Right lobe of liver (tissue), 4 donors: ENCODE results near the gene PGP.

Source experiments
- POLR2A ChIP-seq: fragments of 450-650 bp; IDR thresholded peaks from one replicate; pipeline ENCODE4 v1.6.1; 2017; ENCODE audit warnings: antibody characterized with exemption, mild to moderate bottlenecking
- TF ChIP-seq, protein P1 (sequence below), 4 donors: fragments of 200-600 bp in 3 of 4; fragments of 450-650 bp in 1 of 4; IDR thresholded peaks; one replicate each; pipeline versions ENCODE4 v1.5.1 to v1.8.0; 2016 to 2022; ENCODE audit warnings: antibody characterized with exemption in 4 of 4, mild to moderate bottlenecking in 2 of 4
- donor health status: DM: no; HTN: no; CAD: no.
- donor health status: DM: no; HTN: no; CAD: no.
- donor health status: DM: no; HTN: yes; CAD: no.

DNA sequence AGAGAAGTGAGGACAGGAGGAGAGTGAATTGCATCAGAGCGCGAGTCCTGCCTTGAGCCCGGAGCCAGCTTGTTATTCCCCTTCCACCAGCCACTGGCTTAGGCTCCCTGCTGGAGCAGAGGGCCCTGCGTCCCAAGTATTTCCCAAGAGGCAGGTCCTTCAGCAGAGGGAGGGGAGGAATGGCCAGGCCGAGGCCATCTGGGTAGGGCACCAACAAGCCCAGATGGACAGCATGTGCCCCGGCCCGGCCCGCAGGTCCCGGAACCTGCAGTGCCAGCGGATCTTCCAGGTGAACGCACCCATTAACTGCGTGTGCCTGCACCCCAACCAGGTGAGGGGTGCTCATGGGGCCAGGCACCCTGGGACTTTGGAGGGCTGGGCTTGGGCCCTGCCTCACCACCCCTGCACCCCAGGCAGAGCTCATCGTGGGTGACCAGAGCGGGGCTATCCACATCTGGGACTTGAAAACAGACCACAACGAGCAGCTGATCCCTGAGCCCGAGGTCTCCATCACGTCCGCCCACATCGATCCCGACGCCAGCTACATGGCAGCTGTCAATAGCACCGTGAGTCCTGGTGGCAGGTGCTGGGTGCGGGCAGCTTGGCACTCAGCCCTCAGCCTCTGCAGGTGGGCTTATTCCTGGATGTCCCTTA lies 7.7 kb downstream of the PGP start:
- TF ChIP-seq, protein P1, sequence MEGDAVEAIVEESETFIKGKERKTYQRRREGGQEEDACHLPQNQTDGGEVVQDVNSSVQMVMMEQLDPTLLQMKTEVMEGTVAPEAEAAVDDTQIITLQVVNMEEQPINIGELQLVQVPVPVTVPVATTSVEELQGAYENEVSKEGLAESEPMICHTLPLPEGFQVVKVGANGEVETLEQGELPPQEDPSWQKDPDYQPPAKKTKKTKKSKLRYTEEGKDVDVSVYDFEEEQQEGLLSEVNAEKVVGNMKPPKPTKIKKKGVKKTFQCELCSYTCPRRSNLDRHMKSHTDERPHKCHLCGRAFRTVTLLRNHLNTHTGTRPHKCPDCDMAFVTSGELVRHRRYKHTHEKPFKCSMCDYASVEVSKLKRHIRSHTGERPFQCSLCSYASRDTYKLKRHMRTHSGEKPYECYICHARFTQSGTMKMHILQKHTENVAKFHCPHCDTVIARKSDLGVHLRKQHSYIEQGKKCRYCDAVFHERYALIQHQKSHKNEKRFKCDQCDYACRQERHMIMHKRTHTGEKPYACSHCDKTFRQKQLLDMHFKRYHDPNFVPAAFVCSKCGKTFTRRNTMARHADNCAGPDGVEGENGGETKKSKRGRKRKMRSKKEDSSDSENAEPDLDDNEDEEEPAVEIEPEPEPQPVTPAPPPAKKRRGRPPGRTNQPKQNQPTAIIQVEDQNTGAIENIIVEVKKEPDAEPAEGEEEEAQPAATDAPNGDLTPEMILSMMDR (IDR thresholded peaks at IDR 0.05), result no peak
- TF ChIP-seq POLR2A, result no peak
